HG03457 (cell line): ENCODE measurements around the gene TP53I11.

Experiments used
- ATAC-seq: cut with Tn5 transposase; IDR thresholded peaks from one replicate; pipeline ENCODE4 v1.9.1; 2021; ENCODE audit warnings: moderate number of reproducible peaks; ENCODE audit not compliant: unreplicated experiment

Gene TP53I11, protein sequence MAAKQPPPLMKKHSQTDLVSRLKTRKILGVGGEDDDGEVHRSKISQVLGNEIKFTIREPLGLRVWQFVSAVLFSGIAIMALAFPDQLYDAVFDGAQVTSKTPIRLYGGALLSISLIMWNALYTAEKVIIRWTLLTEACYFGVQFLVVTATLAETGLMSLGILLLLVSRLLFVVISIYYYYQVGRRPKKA

DNA sequence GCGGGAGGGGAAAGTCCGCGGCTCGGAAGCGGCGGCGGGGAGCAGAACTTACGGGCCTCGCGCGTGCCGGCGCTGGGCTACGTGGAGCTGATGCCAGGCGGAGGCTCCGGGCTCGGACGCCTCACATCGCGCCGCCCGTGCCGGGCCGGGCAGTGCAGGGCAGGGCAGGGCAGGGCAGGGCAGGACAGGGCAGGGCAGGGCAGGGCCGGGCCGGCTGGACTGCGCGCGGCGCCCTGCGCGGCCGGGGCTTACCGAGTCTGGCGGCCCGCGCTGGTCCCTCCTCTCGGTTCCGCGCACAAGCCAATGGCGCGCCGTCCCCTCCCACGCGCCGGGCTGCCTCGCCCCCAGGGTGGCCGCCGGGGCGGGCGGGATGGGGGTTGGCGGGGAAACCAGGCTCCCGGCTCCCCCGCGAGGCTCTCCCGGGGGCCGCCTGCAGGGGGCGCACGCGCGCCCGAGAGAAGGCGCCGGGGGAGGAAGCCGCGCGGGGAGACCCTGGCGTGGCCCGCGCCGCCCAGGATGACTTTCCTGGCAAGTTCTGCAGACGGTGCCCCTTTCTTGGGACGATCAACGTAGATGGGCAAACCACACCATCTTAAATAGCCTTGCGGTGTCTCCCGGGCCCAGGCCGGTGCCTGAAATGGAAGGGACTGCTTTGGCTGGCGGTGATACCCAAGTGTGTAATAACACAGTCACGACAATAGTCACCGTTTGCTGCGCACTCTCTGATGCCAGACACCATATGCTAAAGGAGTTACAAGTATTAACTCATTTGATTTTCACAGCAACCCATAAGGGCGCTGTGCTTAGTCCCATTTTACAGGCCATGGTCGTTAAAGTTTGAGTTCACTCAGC lies at the start of gene TP53I11:
Gene TP53I11 (minus strand): TSS at position 259 of the 852 bp plus-strand sequence. CDS start 12,548 bp downstream, outside the sequence.
- ATAC-seq = no peak

GRCh38 chr11:44999068-44999467 lies 48.4 kb upstream of the TP53I11 start:
- ATAC-seq = no peak

GRCh38 chr11:44998051-44998450 lies 47.4 kb upstream of the TP53I11 start:
- no peak for ATAC-seq

- no peak for ATAC-seq
These were observed 46.9 kb upstream of the TP53I11 start for GRCh38 chr11:44997566-44997965.

- ATAC-seq = no peak
These were observed 44.1 kb upstream of the TP53I11 start for GRCh38 chr11:44994753-44995152.

GRCh38 chr11:44993971-44994704 lies 43.5 kb upstream of the TP53I11 start:
- no peak for ATAC-seq

DNA sequence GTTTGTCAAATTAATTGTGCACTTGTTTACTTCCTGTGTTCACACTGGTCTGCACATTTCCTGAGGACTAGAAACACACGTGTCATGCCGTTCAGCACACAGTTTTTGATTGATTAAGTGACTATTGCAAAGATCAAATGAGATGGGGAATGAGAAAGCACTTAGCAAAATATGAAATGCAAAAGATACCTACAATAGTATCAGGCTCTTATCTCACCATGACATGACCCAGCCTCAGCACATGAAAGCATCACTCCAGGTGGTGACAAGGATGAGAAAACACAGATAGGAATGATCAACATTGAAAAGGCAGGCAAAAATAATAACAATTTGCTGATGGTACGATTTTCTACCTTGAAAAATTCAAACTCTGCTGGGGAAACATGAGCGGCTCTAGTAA lies 42.1 kb upstream of the TP53I11 start:
- ATAC-seq = no peak

DNA sequence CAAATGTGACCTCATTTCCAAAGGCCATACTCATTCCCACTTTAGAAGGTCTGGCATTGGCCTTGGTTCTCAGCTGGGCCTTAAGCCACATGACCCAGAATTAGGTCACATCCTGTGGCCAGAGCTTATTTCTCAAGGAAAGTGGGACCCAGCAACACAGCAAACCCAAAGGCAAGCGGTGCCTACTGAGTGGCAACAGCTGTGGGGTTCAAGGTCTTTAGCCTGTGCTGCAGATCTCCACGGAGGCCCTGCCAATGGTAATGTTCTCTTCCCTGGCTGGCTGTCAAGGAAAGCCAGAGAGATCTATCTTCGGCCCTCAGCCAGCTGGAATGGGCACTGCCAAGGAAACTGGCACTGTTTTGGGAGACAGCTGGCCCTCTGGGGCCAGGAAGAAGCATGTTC lies 41.5 kb upstream of the TP53I11 start:
- ATAC-seq = no peak

DNA sequence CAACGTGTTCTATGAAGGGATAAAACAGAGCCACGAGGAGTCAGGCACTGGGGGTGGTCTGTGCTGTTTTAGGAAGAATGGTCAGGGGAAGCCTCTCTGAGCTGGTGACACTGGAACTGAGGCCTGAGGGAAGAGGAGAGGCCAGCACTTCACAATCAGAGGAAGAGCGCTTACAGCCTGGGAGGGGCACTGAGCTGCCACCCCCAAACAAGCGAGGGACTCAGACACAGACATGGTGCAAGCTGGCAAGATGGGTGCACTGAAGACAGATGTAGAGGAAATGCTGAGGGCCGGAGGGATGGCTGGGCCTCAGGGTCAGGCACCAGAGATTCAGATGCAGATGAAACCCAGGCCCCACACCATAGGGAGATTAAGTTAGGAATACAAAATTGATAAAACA lies 40.0 kb upstream of the TP53I11 start:
- ATAC-seq = no peak

GRCh38 chr11:44989831-44990566 lies 39.3 kb upstream of the TP53I11 start:
- no peak for ATAC-seq

DNA sequence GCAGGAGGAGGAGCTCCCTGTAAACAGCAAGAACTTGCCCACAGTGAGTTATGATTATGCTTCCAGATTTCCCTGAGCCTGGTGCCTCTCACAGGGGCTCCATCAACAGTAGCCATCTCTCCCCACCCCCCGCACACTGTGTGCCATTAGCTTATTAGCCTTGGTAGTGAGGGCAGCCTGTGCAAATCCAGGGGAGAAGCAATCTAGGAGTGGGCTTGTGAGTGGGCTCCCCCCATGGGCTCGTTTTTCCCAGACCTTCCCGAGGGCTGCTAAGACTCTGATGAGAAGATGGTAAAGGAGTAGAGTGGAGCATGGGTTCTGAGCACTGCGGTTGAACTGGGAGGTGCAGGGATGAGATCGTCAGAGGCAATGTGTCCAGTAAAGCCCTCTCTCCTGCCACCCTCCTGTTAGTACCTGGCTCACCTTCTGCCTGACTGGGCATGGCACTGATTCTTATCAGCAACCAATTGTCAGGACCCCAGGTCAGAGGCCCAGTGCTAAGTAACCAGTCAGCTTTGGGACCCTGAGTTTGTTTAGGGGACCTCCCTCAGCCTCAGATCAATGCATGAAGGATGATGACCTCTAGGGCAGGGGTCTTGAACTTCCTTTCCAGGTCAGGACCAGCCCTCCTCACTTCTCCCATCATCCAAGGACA lies 38.4 kb upstream of the TP53I11 start:
- no peak for ATAC-seq

GRCh38 chr11:44988111-44988510 lies 37.4 kb upstream of the TP53I11 start:
- no peak for ATAC-seq

DNA sequence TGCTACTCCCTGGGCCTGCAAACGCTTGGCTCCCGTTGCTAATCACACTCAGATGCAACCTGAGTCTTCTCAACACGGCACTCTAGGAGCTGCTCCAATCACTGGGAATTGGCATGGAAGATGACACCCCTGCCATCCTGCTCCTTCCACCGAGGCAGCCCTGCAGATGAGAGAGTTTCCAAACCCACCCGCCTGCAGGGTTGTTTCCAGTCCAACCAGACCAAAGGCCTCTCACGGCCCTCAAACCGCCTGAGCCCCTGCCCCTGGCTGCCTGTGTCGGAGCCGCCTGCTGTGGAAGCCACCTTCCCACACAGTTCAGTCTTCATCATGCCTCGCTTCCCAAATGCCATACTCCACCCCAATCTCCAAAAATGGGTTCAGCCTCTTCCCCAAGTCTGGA lies 36.8 kb upstream of the TP53I11 start:
- no peak for ATAC-seq

DNA sequence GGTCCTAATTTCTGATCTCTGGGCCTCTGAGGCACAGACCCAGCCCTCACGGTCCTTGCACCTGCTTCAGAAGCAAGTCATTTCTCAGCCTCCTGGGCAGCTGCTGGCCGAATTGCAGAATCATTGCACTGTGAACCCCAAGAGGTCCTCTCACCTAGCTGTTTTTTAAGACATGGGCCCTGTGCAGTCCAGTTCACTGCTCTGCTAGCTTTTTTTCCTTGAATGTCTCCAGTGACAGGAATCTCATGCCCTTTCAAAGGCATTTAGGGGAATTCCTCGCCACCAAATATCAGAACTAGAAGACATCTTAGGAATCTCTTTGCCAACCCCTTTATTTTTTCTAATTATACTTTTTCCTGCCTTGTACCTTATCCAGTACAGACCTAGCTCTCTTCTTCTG lies 35.6 kb upstream of the TP53I11 start:
- ATAC-seq = no peak

DNA sequence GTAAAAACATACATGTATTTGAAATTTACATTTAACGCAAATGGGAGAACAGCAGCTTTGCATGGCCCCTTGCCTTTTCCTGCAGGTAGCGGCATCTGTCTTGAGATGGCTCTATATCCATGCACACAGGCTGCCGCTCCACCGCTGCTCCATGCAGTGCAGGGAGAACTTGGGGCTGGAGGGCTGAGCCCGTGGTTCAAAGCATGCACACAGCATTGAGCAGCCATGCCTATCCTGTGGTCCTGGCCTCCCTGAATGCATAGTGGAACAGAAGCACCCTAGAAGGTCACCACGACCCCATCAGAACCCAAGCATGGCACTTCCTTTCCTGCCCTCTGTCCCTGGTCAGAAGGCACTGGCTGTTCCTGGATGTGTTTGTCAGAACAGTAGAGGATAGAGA lies 35.0 kb upstream of the TP53I11 start:
- no peak for ATAC-seq

GRCh38 chr11:44983786-44984185 lies 33.1 kb upstream of the TP53I11 start:
- ATAC-seq = no peak

DNA sequence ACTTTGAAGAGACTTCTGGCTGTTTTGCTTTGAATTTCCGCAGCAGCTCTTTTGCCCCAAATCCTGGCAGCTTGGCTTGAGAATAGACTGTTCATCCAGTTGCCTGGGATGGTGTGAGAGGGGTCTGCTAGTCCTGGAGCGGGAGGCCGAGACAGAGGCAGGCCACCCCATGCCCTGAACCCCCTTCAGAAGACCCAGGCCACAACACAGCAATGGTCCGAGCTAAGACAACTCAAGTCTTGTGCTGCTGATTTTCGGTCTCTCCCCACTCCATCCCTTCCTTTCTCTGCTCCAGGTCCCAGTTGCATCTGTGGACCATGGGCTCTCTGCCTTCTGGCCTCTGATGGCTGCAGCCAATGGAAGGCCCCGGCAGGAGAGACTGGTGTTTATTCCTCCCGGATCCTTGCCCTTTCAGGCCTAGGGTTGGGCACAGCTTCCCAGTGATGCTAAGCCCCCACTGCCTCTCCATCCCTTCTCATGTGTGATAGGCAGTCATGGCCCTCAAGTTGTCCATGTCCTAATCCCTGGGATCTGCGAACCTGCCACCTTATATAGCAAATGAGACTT lies 31.9 kb upstream of the TP53I11 start:
- ATAC-seq = no peak

GRCh38 chr11:44980533-44981427 lies 30.1 kb upstream of the TP53I11 start:
- ATAC-seq = no peak
